Liver (tissue), 3 donors: ENCODE data around the gene WNT16.

Source experiments
- EGR1 ChIP-seq, 2 donors: IDR thresholded peaks; 2 replicates each; pipeline ENCODE4 v1.6.1; 2016 to 2018; ENCODE audit warnings: antibody characterized with exemption in 2 of 2, low read depth in 2 of 2
- FOXA1 ChIP-seq: IDR thresholded peaks from 2 replicates; pipeline ENCODE4 v1.6.1; 2016; ENCODE audit warnings: antibody characterized with exemption
- HNF4A ChIP-seq, 2 donors: conservative IDR thresholded peaks; 2 replicates each; pipeline ENCODE4 v1.6.1; 2016; ENCODE audit warnings: antibody characterized with exemption in 2 of 2, mild to moderate bottlenecking in 2 of 2
- JUND ChIP-seq, 2 donors: IDR thresholded peaks; 2 replicates each; pipeline ENCODE4 v1.6.1; 2016; ENCODE audit warnings: antibody characterized with exemption in 2 of 2
- RXRA ChIP-seq, 2 donors: IDR thresholded peaks; 2 replicates each; pipeline ENCODE4 v1.6.1; 2017 to 2018; ENCODE audit warnings: antibody characterized with exemption in 2 of 2, mild to moderate bottlenecking in 1 of 2
- SP1 ChIP-seq: IDR thresholded peaks from 2 replicates; pipeline ENCODE4 v1.6.1; 2018; ENCODE audit warnings: antibody characterized with exemption, mild to moderate bottlenecking
- TAF1 ChIP-seq: conservative IDR thresholded peaks from 2 replicates; pipeline ENCODE4 v1.6.1; 2016; ENCODE audit warnings: antibody characterized with exemption, mild to moderate bottlenecking
- YY1 ChIP-seq: IDR thresholded peaks from 2 replicates; pipeline ENCODE4 v1.6.1; 2016; ENCODE audit warnings: antibody characterized with exemption, mild to moderate bottlenecking
- TF ChIP-seq, protein P1 (sequence below): IDR thresholded peaks from 2 replicates; pipeline ENCODE4 v1.6.1; 2016; ENCODE audit warnings: antibody characterized with exemption, mild to moderate bottlenecking
- TF ChIP-seq, protein P2 (sequence below): IDR thresholded peaks from 2 replicates; pipeline ENCODE4 v1.6.1; 2016; ENCODE audit warnings: antibody characterized with exemption
- TF ChIP-seq, protein P3 (sequence below): fragments of 150-350 bp; IDR thresholded peaks from 2 replicates; pipeline ENCODE4 v1.5.1; 2017; ENCODE audit warnings: improper control_type of control experiment, low read depth, low read length; ENCODE audit not compliant: missing input control
- TF ChIP-seq, protein P4 (sequence below): IDR thresholded peaks from 2 replicates; pipeline ENCODE4 v1.6.1; 2016; ENCODE audit warnings: antibody characterized with exemption
- donor health status: healthy.
- donor health status: healthy.

DNA sequence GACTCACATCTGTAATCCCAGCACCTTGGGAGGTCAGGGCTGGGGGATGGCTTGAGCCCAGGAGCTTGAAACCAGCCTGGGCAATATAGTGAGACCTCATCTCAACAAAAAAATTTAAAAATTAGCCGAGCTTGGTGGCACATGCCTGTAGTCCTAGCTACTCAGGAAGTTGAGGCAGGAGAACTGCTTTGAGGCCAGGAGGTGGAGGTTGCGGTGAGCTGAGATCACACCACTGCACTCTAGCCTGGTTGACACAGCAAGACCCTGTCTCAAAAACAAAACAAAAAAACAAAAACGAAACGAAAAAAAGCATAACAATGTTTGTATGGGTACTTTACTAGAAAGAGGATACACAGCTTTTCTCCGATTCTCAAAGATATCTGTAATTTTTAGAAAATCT lies 31.8 kb downstream of the WNT16 start:
- TF ChIP-seq, protein P1, sequence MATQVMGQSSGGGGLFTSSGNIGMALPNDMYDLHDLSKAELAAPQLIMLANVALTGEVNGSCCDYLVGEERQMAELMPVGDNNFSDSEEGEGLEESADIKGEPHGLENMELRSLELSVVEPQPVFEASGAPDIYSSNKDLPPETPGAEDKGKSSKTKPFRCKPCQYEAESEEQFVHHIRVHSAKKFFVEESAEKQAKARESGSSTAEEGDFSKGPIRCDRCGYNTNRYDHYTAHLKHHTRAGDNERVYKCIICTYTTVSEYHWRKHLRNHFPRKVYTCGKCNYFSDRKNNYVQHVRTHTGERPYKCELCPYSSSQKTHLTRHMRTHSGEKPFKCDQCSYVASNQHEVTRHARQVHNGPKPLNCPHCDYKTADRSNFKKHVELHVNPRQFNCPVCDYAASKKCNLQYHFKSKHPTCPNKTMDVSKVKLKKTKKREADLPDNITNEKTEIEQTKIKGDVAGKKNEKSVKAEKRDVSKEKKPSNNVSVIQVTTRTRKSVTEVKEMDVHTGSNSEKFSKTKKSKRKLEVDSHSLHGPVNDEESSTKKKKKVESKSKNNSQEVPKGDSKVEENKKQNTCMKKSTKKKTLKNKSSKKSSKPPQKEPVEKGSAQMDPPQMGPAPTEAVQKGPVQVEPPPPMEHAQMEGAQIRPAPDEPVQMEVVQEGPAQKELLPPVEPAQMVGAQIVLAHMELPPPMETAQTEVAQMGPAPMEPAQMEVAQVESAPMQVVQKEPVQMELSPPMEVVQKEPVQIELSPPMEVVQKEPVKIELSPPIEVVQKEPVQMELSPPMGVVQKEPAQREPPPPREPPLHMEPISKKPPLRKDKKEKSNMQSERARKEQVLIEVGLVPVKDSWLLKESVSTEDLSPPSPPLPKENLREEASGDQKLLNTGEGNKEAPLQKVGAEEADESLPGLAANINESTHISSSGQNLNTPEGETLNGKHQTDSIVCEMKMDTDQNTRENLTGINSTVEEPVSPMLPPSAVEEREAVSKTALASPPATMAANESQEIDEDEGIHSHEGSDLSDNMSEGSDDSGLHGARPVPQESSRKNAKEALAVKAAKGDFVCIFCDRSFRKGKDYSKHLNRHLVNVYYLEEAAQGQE = no peak
- TF ChIP-seq, protein P2, sequence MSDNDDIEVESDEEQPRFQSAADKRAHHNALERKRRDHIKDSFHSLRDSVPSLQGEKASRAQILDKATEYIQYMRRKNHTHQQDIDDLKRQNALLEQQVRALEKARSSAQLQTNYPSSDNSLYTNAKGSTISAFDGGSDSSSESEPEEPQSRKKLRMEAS = no peak
- TF ChIP-seq, protein P3, sequence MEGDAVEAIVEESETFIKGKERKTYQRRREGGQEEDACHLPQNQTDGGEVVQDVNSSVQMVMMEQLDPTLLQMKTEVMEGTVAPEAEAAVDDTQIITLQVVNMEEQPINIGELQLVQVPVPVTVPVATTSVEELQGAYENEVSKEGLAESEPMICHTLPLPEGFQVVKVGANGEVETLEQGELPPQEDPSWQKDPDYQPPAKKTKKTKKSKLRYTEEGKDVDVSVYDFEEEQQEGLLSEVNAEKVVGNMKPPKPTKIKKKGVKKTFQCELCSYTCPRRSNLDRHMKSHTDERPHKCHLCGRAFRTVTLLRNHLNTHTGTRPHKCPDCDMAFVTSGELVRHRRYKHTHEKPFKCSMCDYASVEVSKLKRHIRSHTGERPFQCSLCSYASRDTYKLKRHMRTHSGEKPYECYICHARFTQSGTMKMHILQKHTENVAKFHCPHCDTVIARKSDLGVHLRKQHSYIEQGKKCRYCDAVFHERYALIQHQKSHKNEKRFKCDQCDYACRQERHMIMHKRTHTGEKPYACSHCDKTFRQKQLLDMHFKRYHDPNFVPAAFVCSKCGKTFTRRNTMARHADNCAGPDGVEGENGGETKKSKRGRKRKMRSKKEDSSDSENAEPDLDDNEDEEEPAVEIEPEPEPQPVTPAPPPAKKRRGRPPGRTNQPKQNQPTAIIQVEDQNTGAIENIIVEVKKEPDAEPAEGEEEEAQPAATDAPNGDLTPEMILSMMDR = no peak
- TF ChIP-seq, protein P4, sequence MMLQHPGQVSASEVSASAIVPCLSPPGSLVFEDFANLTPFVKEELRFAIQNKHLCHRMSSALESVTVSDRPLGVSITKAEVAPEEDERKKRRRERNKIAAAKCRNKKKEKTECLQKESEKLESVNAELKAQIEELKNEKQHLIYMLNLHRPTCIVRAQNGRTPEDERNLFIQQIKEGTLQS = no peak
- TF ChIP-seq SP1 = no peak
- no peak for TF ChIP-seq RXRA (IDR thresholded peaks at IDR 0.05)
- no peak for TF ChIP-seq YY1
- TF ChIP-seq FOXA1 = no peak
- no peak for TF ChIP-seq JUND (IDR thresholded peaks at IDR 0.05)
- no peak for TF ChIP-seq HNF4A (conservative IDR thresholded peaks at IDR 0.05)
- no peak for TF ChIP-seq TAF1
- no peak for TF ChIP-seq EGR1 (IDR thresholded peaks at IDR 0.05; ENCODE audit: low read depth in 2 of 2)
